ENCODE data around the gene IL1RL2. TPM values are rescaled to one million over a fixed set of nuclear protein-coding genes. Genes with fewer than 3 reads are reported as not detected.

IL1RL2 gene
- total RNA-seq, 1 experiment from 2014 or later: 0.11 TPM

- BruUV-seq (replicated peaks): no TSS peak
- H3K9me2 ChIP-seq (replicated peaks; ENCODE audit: low read length): no peaks in the 10 kb centered on the region
- no peak for DNase-seq
Measured at GRCh38 chr2:102181919-102182635, 4.7 kb upstream of the IL1RL2 start.

GRCh38 chr2:102184018-102184417, 2.8 kb upstream of the IL1RL2 start:
- DNase-seq: no peak

More at GRCh38 chr2:102181919-102182635, 4.7 kb upstream of the IL1RL2 start:
- TF ChIP-seq, protein P1, sequence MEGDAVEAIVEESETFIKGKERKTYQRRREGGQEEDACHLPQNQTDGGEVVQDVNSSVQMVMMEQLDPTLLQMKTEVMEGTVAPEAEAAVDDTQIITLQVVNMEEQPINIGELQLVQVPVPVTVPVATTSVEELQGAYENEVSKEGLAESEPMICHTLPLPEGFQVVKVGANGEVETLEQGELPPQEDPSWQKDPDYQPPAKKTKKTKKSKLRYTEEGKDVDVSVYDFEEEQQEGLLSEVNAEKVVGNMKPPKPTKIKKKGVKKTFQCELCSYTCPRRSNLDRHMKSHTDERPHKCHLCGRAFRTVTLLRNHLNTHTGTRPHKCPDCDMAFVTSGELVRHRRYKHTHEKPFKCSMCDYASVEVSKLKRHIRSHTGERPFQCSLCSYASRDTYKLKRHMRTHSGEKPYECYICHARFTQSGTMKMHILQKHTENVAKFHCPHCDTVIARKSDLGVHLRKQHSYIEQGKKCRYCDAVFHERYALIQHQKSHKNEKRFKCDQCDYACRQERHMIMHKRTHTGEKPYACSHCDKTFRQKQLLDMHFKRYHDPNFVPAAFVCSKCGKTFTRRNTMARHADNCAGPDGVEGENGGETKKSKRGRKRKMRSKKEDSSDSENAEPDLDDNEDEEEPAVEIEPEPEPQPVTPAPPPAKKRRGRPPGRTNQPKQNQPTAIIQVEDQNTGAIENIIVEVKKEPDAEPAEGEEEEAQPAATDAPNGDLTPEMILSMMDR (conservative IDR thresholded peaks at IDR 0.05; ENCODE audit: low read depth, low read length): no peak
- TF ChIP-seq EZH2phosphoT487 (IDR thresholded peaks at IDR 0.05; ENCODE audit: borderline replicate concordance, low read length) (no peak), EZH2 (IDR thresholded peaks at IDR 0.05; ENCODE audit: low read length, unreplicated experiment) (no peak)
- ChIA-PET POLR2A (ENCODE audit: unreplicated experiment) (no interaction called here), CTCF (no interaction called here)
- Histone ChIP-seq H3K79me2 (ENCODE audit: low read length) (no peaks in the 10 kb centered on the region), H3F3A (ENCODE audit: low read length, unreplicated experiment) (no peaks in the 10 kb centered on the region), H3K4me1 (ENCODE audit: insufficient read depth, low read length) (no peaks in the 10 kb centered on the region), H3K4me2 (ENCODE audit: low read length) (no peak overlapping the region), H3K9me3 (ENCODE audit: low read length) (no peaks in the 10 kb centered on the region), H3K4me3 (ENCODE audit: low read length) (no peak overlapping the region), H3K27ac (ENCODE audit: low read length) (no peak overlapping the region), H3K27me3 (ENCODE audit: low read length) (no peaks in the 10 kb centered on the region), H3K36me3 (ENCODE audit: low read depth, low read length) (no peaks in the 10 kb centered on the region), H3K9ac (ENCODE audit: low read length) (no peak overlapping the region), H2AFZ (ENCODE audit: low read length) (no peak overlapping the region; the same call in 1 of the 2 replicates), H4K20me1 (ENCODE audit: low read length) (no peaks in the 10 kb centered on the region)
- no peak for ATAC-seq
- intact Hi-C loops (cut with micrococcal nuclease): no loop called here

GRCh38 chr2:102184568-102184967, 2.3 kb upstream of the IL1RL2 start:
- POLR2A ChIA-PET (ENCODE audit: unreplicated experiment): no interaction called here
- no peaks in the 10 kb centered on the region for H3F3A ChIP-seq (ENCODE audit: low read length, unreplicated experiment)
- no TSS peak for BruUV-seq (replicated peaks)

More at GRCh38 chr2:102184018-102184417, 2.8 kb upstream of the IL1RL2 start:
- TF ChIP-seq EZH2 (IDR thresholded peaks at IDR 0.05; ENCODE audit: low read length, unreplicated experiment): no peak
- no peak for TF ChIP-seq EZH2phosphoT487 (IDR thresholded peaks at IDR 0.05; ENCODE audit: borderline replicate concordance, low read length)
- TF ChIP-seq, protein P1 (conservative IDR thresholded peaks at IDR 0.05; ENCODE audit: low read depth, low read length): no peak
- no peaks in the 10 kb centered on the region for H3K9me2 ChIP-seq (replicated peaks; ENCODE audit: low read length)
- POLR2A ChIA-PET (ENCODE audit: unreplicated experiment): no interaction called here
- no TSS peak for BruUV-seq (replicated peaks)
- H3K36me3 ChIP-seq (ENCODE audit: low read depth, low read length): no peaks in the 10 kb centered on the region
- H3K9me3 ChIP-seq (ENCODE audit: low read length): no peaks in the 10 kb centered on the region
- no peaks in the 10 kb centered on the region for H3F3A ChIP-seq (ENCODE audit: low read length, unreplicated experiment)
- ATAC-seq: no peak
- H3K4me3 ChIP-seq (ENCODE audit: low read length): no peak overlapping the region
- intact Hi-C loops (cut with micrococcal nuclease): no loop called here
- no peaks in the 10 kb centered on the region for H3K4me1 ChIP-seq (ENCODE audit: insufficient read depth, low read length)
- CTCF ChIA-PET: no interaction called here
- H4K20me1 ChIP-seq (ENCODE audit: low read length): no peaks in the 10 kb centered on the region
- no peak overlapping the region for H3K27ac ChIP-seq (ENCODE audit: low read length)
- no peaks in the 10 kb centered on the region for H3K27me3 ChIP-seq (ENCODE audit: low read length)
- no peaks in the 10 kb centered on the region for H3K79me2 ChIP-seq (ENCODE audit: low read length)
- H3K9ac ChIP-seq (ENCODE audit: low read length): no peak overlapping the region
- H2AFZ ChIP-seq (ENCODE audit: low read length): no peak overlapping the region
- H3K4me2 ChIP-seq (ENCODE audit: low read length): no peak overlapping the region

More at GRCh38 chr2:102184568-102184967, 2.3 kb upstream of the IL1RL2 start:
- DNase-seq (no peak), ATAC-seq (no peak)
- H4K20me1 ChIP-seq (ENCODE audit: low read length): no peaks in the 10 kb centered on the region
- no peaks in the 10 kb centered on the region for H3K9me2 ChIP-seq (replicated peaks; ENCODE audit: low read length)
- no peaks in the 10 kb centered on the region for H3K27me3 ChIP-seq (ENCODE audit: low read length)
- H3K9ac ChIP-seq (ENCODE audit: low read length): no peak overlapping the region
- H3K4me3 ChIP-seq (ENCODE audit: low read length): no peak overlapping the region
- H3K27ac ChIP-seq (ENCODE audit: low read length): no peak overlapping the region
- H3K79me2 ChIP-seq (ENCODE audit: low read length): no peaks in the 10 kb centered on the region
- H3K4me2 ChIP-seq (ENCODE audit: low read length): no peak overlapping the region
- H2AFZ ChIP-seq (ENCODE audit: low read length): no peak overlapping the region
- H3K9me3 ChIP-seq (ENCODE audit: low read length): no peaks in the 10 kb centered on the region
- CTCF ChIA-PET: no interaction called here
- intact Hi-C loops (cut with micrococcal nuclease): no loop called here
- H3K36me3 ChIP-seq (ENCODE audit: low read depth, low read length): no peaks in the 10 kb centered on the region
- TF ChIP-seq EZH2 (IDR thresholded peaks at IDR 0.05; ENCODE audit: low read length, unreplicated experiment): no peak
- TF ChIP-seq, protein P1 (conservative IDR thresholded peaks at IDR 0.05; ENCODE audit: low read depth, low read length): no peak
- TF ChIP-seq EZH2phosphoT487 (IDR thresholded peaks at IDR 0.05; ENCODE audit: borderline replicate concordance, low read length): no peak
- no peaks in the 10 kb centered on the region for H3K4me1 ChIP-seq (ENCODE audit: insufficient read depth, low read length)

Measured in PC-3 (cell line).